Measurements from ENCODE around the gene CACNA1C.
"Not testable (repeated sequence)": the region's sequence is repeated elsewhere in the genome, so short reads cannot be mapped to it uniquely, and the experiment has no call there.

CACNA1C gene

DNA sequence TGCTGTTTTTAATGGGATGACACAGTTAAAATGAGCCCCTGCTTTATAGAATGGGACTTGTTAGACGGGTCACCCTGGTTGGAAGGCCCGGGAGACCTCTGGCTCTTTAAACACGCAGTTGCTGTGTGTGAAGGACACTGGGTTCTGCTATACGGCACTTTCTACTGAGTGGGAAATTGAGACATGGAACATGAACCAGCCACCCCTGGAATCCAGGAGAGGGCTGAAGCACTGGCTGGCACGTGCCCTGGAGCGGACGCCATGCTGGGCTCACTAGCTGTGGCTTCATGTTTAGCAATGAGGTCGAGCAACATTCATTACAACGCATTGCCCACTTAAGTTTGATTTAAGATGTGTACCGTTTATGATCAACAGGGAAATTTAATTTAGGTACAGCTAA is 23.9 kb downstream of the CACNA1C start:
- DNase-seq: no peak

GRCh38 chr12:2080604-2081003 is 27.8 kb downstream of the CACNA1C start:
- no peak for DNase-seq

DNA sequence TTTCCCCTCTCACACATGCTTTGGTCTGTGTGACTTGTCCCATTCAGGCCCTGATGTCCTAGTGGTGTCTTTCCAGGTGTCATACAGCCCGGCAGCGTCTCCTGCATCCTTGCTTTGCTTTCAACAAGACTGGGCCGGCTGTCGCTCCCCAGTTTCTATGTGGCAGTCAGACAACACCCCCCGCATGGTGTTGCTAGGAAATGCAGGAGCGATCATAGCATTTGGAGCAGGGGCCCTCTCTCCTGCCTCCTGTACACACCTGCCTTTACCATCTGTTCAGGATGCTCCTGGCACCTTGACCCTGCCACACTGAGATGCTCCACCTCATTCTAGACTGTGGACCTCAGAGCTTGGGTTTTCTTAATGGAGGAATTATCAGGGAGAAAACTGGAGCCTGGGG is 29.5 kb downstream of the CACNA1C start:
- no peak for DNase-seq

DNA sequence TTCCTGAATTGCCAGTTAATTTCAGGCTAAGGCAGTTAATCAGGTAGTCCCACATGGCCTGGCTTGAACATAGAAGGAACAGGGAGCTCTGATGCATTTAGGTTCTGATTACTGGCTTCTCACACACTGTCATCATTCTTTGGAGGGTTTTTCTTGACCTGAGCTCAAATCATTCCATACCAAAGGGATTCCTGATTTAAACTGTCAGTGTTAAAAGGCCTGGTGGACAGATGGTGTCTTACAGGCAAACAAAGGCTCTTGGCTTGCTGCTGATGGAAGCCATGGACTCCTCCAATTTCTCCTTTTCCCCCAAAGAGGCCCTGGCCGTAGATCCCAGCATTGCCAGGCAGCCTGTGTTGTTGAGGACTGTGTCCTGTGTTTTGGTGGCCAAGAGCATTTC is 30.2 kb downstream of the CACNA1C start:
- DNase-seq: no peak

GRCh38 chr12:2083561-2083960 is 30.8 kb downstream of the CACNA1C start:
- no peak for DNase-seq

DNA sequence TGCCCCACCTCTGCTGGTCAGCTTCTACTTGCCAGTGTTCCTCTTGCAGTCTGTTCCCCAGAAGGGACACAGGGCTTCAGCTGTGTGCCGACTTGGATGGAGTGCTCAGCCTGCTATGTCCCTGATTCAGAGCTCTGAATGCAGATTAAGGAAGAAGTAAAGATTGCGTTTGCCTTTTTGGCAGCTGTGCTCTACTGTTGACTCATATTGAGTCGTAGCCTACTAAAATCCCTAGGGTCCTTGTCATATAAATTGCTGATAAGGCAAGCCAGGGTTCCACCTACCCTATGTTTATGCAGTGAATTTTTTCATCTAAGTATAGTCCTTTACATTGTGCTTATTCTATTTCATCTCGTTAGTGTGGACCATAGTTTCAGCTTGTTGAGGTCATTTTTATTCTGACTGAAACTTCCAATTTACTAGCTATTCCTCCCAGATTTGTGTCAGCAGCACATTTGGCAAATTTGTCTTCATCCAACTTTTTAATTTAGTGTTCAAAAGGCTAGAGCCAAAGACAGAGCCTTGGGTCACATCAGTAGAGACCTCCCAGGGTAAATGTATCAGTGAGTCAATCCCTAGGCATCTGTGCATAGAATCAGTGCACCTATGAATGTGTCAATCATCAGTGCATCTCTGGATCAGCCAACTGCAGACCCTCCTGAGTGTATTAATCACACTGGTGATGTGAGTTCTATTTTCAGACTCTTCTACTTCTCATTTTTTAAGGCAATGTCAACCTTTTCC is 31.9 kb downstream of the CACNA1C start:
- no peak for DNase-seq

GRCh38 chr12:2092354-2092753 is 39.6 kb downstream of the CACNA1C start:
- DNase-seq: no peak

DNA sequence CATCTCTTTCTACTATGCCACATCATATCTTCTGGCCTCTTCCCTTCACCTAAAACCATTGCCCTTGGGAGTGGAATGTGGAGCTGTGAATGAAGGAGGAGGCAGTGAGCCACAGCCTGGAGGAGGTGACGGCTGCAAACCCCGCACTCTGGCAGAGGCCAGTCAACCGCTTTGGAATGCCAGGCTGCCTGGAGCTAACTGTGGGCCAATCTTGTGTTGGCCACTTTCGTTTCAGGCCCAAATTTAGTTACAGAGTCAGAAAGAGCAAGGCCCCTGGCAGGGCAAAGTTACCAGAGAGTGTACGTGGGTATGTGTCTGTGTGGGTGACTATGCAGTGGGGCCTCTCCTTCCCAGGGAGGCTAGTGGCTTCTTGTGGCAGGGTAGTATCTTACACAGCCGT is 40.1 kb downstream of the CACNA1C start:
- no peak for DNase-seq

GRCh38 chr12:2094597-2094996 is 41.8 kb downstream of the CACNA1C start:
- no peak for DNase-seq

DNA sequence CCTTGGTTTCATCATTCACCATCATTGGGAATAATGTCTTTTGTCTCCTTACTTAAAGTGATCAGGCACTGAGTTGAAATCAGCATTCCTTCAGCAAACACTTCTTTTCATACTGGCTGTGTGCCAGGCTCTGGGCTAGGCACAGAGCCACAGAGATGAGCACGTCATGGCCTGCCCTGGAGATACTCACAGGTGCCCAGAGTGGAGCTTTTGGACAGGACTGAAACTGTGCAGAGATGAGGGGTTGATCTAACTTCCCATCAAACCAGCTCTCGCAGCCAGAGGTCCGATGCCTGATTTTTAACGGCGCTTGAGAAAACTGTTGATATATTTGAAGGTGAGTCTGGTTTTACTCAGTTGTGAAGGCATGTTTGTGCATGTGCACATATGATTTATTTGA is 43.1 kb downstream of the CACNA1C start:
- DNase-seq: no peak

DNA sequence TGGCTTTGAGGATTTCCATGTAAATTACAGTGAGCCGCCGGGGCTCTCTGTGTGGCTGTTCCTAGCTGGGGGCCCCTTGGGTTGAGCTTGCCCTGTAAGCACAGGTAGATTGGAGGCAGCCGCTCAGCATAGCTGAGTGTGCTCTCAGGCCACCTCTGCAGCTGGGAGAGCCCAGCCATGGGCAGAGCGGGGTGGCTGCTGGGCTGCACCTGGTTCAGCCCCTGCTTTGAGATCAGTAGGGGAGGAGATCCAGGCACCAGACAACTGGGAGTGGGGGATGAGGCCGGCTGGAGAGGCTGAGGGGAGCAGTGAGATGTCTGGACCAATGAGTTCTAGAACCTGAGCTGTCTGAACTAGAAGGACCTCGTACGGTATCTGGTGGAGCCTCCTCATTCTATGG is 44.8 kb downstream of the CACNA1C start:
- DNase-seq: no peak

DNA sequence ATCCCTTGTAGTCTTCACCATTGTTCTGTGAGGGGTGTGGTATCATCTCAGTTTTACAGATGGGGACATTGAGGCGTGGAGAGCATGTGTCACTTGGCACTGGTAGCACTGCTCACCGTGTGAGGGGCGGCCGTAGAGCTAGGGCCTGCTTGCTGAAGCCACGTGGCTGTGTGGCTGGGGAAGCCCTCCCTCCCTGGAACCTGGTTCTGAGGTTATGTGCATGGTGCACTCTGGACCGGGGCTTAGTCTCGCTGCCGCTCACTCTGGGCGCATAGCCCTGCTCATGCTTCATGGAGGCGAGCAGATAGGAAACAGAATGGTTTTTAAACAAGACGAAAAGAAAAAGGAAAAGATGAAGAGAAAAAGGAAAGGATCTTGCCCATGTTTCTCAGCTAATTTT is 46.1 kb downstream of the CACNA1C start:
- DNase-seq: no peak

GRCh38 chr12:2099595-2099994 is 46.8 kb downstream of the CACNA1C start:
- DNase-seq: no peak

DNA sequence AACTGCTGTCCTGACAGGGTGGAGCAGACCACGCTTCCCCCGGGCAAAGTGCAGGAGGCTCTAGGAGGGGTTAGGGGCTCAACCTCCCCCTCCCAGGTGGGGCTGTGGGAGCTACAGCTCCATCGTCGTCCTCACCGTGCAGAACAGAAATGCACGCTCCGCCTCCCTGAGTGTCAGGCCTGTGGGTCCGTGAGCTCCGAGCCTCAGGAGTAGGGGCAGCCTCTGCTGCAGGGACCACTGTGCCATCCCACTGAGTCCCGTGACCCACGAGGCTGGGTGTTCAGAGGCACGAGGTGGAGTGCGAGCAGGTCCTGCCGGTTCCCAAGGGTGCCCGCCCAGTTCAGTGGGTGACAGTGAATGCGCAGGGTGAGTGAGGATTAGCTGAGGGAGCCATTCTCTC is 48.6 kb downstream of the CACNA1C start:
- no peak for DNase-seq

- DNase-seq: no peak
Measured at GRCh38 chr12:2101771-2102170, 49.0 kb downstream of the CACNA1C start.

GRCh38 chr12:2102736-2103135 is 49.9 kb downstream of the CACNA1C start:
- not testable (repeated sequence) for DNase-seq

GRCh38 chr12:2105387-2105786 is 52.6 kb downstream of the CACNA1C start:
- not testable (repeated sequence) for DNase-seq

- no peak for DNase-seq
Measured at GRCh38 chr12:2108166-2108565, 55.4 kb downstream of the CACNA1C start.

DNA sequence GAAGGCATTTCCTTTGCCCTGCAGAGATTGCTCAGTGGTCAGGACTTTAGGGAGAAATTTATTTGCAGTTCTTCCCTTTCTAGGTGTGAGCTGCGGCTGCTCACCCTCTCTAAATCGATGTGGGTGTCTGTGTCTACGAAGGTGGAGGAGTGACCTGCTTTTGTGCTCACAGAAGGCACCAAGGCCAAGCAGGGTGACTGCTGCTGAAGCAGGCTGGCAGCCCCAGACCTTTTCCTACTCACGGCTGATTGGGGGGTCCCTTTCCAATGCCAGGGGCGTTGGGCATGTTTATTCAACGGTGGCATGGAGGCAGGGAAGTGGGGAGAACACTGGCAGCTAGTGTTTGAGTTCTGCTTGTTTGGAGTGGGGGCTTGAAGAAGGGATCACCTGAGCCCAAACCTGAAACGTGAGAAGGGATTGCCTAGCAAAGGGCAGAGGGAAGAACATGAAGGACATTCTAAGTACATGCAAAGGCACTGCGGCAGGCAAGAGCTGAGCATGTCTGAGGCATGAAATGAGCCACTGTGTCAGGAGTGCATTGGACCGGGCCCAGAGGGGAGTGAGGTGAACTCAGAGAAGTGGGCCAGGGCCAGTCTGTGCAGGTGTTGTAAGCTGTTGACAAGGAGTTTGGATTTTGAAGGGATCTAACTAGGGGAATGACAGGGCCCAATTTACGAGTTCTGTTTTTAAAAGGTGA is 56.3 kb downstream of the CACNA1C start:
- no peak for DNase-seq

GRCh38 chr12:2110127-2110526 is 57.3 kb downstream of the CACNA1C start:
- DNase-seq: no peak

DNA sequence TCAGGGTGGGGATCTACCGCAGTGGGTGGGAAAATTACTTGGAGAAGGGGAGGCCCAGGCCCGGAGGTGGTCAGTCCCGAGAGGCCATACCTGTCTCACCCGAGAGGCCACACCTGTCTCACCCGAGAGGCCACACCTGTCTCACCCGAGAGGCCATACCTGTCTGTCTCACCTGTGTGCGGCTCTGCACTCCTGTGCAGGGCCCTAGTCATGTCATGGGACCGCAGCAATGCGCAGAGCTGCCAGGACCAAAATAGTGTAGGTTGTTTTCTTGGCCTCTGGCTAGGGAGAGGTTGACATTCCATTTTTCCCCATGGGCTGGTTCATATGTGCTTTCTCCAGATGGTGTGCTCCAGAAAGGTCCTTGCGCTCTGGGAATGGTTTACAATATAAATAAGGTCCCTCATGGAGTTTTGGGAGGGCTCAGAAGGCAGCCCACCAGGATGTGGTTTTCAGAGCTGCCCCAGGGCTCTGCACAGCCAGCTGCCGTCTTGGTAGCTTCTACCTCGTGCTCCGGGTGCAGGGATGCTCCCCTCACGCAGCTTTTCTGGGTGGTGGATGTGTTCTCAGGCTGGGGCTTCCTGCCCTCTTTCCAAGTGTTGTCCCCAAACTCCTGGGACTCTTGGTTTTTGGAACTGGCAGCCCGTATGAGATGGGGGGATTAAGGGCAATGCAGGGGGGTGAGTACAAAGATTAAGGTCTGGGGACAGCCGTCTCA is 58.2 kb downstream of the CACNA1C start:
- no peak for DNase-seq

GRCh38 chr12:2111826-2112225 is 59.0 kb downstream of the CACNA1C start:
- DNase-seq: no peak

DNA sequence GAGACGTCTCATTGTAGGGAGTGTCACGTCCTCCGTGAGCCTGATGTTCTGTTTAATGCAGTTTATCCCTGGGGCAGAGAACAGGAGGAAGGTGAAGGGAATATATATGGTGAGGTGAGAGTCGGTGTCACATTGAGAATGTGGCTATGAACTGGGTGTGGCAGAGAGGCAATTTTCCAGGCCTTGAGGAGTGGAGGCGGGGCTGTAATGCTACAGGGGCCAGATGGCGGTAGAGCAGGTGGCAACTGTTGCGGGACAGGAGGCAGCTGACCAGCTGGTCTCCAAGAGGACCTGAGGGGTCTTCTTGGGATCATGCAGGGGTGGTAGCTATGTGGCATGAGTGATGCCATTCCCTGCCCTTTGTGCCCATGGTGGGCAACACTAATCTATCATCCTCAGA is 59.6 kb downstream of the CACNA1C start:
- DNase-seq: no peak

Data from stimulated activated naive CD4-positive, alpha-beta T cell treated with Interleukin-2 at 50 U/mL for 16 hours (primary cell).